Heart left ventricle (tissue), 13 donors: Measurements from ENCODE around the gene CUL5.
"Not testable (repeated sequence)": the region's sequence is repeated elsewhere in the genome, so short reads cannot be mapped to it uniquely, and the experiment has no call there.

Experiments used
- CTCF ChIP-seq, 12 donors: fragments of 200-600 bp; sonication (generic) in 4 of 12; IDR thresholded peaks; one replicate each; pipeline versions ENCODE4 v1.5.0 to v1.8.0; 2018 to 2022; ENCODE audit warnings: antibody characterized with exemption in 12 of 12, mild to moderate bottlenecking in 5 of 12
- POLR2A ChIP-seq, 2 donors: fragments of 450-650 bp; IDR thresholded peaks; one replicate each; pipeline ENCODE4 v1.6.1; 2017; ENCODE audit warnings: antibody characterized with exemption in 2 of 2, mild to moderate bottlenecking in 2 of 2, moderate library complexity in 2 of 2
- donor health status: ischemic (EF 13 %, LVEDD 7.1; RV severe dilation, severe dysfunction).
- donor health status: DM: no; HTN: yes; CAD: no.
- donor health status: DM: no; HTN: no; CAD: no.
- donor health status: ischemic (EF 25% LVEDD 6.9; RV normal size, moderate dysfunction).
- donor health status: ischemic (EF 25% LVEDD 5.7; RV mildly dilated, moderate dysfunction).
- donor health status: ischemic (EF 35%, LVEDD 5.7; RV mildly dilated, moderate dysfunction).
- donor health status: nonischemic (EF 11% LVEDD 7.7; RV severe dilation, severe dysfunction).
- donor health status: DM: yes; HTN: yes; CAD: no.
- donor health status: PGD.
- donor health status: ischemic (EF 29% LVEDD 5.4; RV normal size, mild dysfunction).
- donor health status: nonischemic (EF 23%, LVEDD 6.1; RV moderate dilation, normal function).

DNA sequence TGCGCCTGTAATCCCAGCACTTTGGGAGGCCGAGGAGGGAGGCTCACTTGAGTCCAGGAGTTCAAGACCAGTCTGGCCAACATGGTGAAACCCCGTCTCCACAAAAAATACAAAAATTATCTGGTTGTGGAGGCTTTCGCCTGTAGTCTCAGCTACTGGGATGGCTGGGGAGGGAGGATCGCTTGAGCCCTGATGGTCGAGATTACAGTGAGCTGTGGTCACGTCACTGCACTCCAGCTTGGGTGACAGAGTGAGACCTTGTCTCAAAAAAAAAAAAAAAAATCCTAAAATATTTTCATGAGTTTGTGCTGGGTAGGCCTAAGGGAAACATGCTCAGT, 112.2 kb downstream of the CUL5 start:
- TF ChIP-seq POLR2A, CTCF (IDR thresholded peaks at IDR 0.05): not testable (repeated sequence)
